Keratinocyte (primary cell): Measurements from ENCODE around the gene TRPM6. TPM values are rescaled to one million over a fixed set of nuclear protein-coding genes. Genes with fewer than 3 reads are reported as not detected.

Experiments
- DNase-seq: peaks from one replicate; pipeline ENCODE4 v3.0.0-alpha.2; 2011; ENCODE audit warnings: low read depth, missing footprints, low spot score
- FAIRE-seq: peaks from 2 replicates; lab custom pipeline; 2011; peaks lifted over from hg19 to GRCh38; lab: Jason Lieb, UNC
- H2AFZ ChIP-seq: 2 replicates; pipeline ENCODE4 v1.6.0; 2012; ENCODE audit warnings: low read length, control low read depth, inconsistent platforms; ENCODE audit not compliant: control insufficient read depth
- H3K27ac ChIP-seq: 2 replicates; pipeline ENCODE4 v1.5.1; 2011; ENCODE audit warnings: low read length; ENCODE audit not compliant: control insufficient read depth, insufficient read depth
- H3K27me3 ChIP-seq: 3 replicates; pipeline ENCODE4 v1.6.0; 2011; ENCODE audit warnings: low read length; ENCODE audit not compliant: control insufficient read depth, insufficient read depth; ENCODE audit errors: extremely low read depth
- H3K36me3 ChIP-seq, 2 experiments: 2 replicates in 1 of 2; 3 replicates in 1 of 2; pipeline ENCODE4 v1.5.1; 2011; ENCODE audit warnings: low read length in 2 of 2, mild to moderate bottlenecking in 1 of 2; ENCODE audit not compliant: control insufficient read depth in 2 of 2, insufficient read depth in 2 of 2; ENCODE audit errors: extremely low read depth in 1 of 2
- H3K4me1 ChIP-seq: 3 replicates; pipeline ENCODE4 v1.5.1; 2011; ENCODE audit warnings: low read length; ENCODE audit not compliant: control insufficient read depth, insufficient read depth; ENCODE audit errors: extremely low read depth
- H3K4me2 ChIP-seq: 3 replicates; pipeline ENCODE4 v1.6.0; 2011; ENCODE audit warnings: low read depth, low read length; ENCODE audit not compliant: control insufficient read depth, insufficient read depth; ENCODE audit errors: extremely low read depth
- H3K4me3 ChIP-seq, 3 experiments: fragments of 200-600 bp in 1 of 3; sonication (generic) in 1 of 3; 2 replicates in 2 of 3; 3 replicates in 1 of 3; pipeline ENCODE4 v1.5.1; 2011 to 2016; ENCODE audit warnings: low read length in 3 of 3, mild to moderate bottlenecking in 3 of 3, control low read depth in 2 of 3, inconsistent platforms in 1 of 3, low read depth in 1 of 3, mixed read lengths in 1 of 3, mixed run types in 1 of 3, moderate library complexity in 1 of 3; ENCODE audit not compliant: control insufficient read depth in 2 of 3, insufficient read depth in 2 of 3; ENCODE audit errors: extremely low read depth in 1 of 3
- H3K79me2 ChIP-seq: 2 replicates; pipeline ENCODE4 v1.6.0; 2012; ENCODE audit warnings: low read length; ENCODE audit not compliant: control insufficient read depth, insufficient read depth
- H3K9ac ChIP-seq: 3 replicates; pipeline ENCODE4 v1.6.0; 2011; ENCODE audit warnings: low read length; ENCODE audit not compliant: control insufficient read depth, insufficient read depth; ENCODE audit errors: extremely low read depth
- H3K9me1 ChIP-seq: 3 replicates; pipeline ENCODE4 v1.6.0; 2011; ENCODE audit warnings: low read length; ENCODE audit not compliant: control insufficient read depth, insufficient read depth; ENCODE audit errors: extremely low read depth
- H3K9me3 ChIP-seq: 2 replicates; pipeline ENCODE4 v1.5.1; 2012; ENCODE audit warnings: low read depth, low read length; ENCODE audit not compliant: control insufficient read depth
- H4K20me1 ChIP-seq: 3 replicates; pipeline ENCODE4 v1.6.0; 2011; ENCODE audit warnings: low read length; ENCODE audit not compliant: control insufficient read depth, insufficient read depth; ENCODE audit errors: extremely low read depth
- EZH2 ChIP-seq: IDR thresholded peaks from one replicate; pipeline ENCODE4 v1.6.1; 2012; ENCODE audit warnings: inconsistent platforms, mild to moderate bottlenecking, low read length, moderate library complexity
- dilution Hi-C: fragments of 300-500 bp; cut with MboI; formaldehyde crosslinking; loops from one replicate; pipeline ENCODE4 v1.7.0; 2020; ENCODE audit warnings: low sequenced_read_pairs; ENCODE audit not compliant: extremely low pct_ligation_motif_present
- polyA plus RNA-seq, 5 experiments: library from polyadenylated mRNA; depleted of rRNA in 3 of 5; stranded (reverse) in 3 of 5; stranded (forward) in 1 of 5; unstranded in 1 of 5; fragments of >200 nt; gene quantifications; 1 replicate in 1 of 5; 2 replicates in 3 of 5; 3 replicates in 1 of 5; pipeline versions ENCODE4 v1.2.1 to v1.2.3, GENCODE V29; 2011 to 2012; ENCODE audit warnings: missing spikeins in 2 of 5, low read depth in 1 of 5, low replicate concordance in 1 of 5
- TF ChIP-seq, protein P1 (sequence below), 3 experiments: IDR thresholded peaks in 1 of 3; conservative IDR thresholded peaks in 1 of 3; optimal IDR thresholded peaks in 1 of 3; 2 replicates in 2 of 3; 3 replicates in 1 of 3; pipeline versions ENCODE3 to v1.5.1; 2011; ENCODE audit warnings: low read length in 3 of 3, mild to moderate bottlenecking in 3 of 3, moderate library complexity in 2 of 3, control low read depth in 1 of 3, inconsistent platforms in 1 of 3; ENCODE audit not compliant: insufficient read depth in 2 of 3; ENCODE audit errors: extremely low read depth in 1 of 3

TRPM6 gene
- polyA plus RNA-seq, 1 donor (not counting 4 experiments of a cell fraction or from before 2014, with no cell fraction given), result 0.18 TPM

DNA sequence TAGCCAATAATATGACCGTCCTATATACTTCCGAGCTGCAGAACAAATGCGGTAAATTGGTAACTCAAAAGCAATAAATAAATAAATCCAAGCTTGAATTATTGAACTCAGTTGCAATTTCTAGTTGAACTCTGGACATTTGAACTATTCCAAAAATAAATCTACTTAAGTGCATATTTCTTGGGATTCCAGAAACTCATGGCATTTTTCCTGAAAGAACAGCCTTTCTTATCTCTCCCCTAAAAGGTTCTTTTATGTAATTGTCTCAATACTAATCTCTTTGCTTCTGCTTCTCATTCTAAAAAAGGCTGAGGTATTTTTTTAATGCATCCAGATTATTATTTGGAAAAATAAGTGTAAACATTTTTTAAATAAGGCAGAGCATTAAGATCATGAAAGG is 131.7 kb downstream of the TRPM6 start:
- Histone ChIP-seq H3K9me3 (no peaks in the 10 kb centered on the region), H3K36me3 (no peaks in the 10 kb centered on the region), H3K9me1 (no peaks in the 10 kb centered on the region), H3K79me2 (no peaks in the 10 kb centered on the region), H3K27ac (no peak overlapping the region), H2AFZ (no peak overlapping the region), H3K9ac (no peak overlapping the region), H4K20me1 (no peaks in the 10 kb centered on the region), H3K27me3 (no peaks in the 10 kb centered on the region), H3K4me1 (peaks cover 8% of the 10 kb centered on the region), H3K4me2 (no peak overlapping the region), H3K4me3 (no peak overlapping the region)
- no peak for DNase-seq
- no peak for FAIRE-seq
- dilution Hi-C loops, result no loop called here
- TF ChIP-seq EZH2, result no peak
- TF ChIP-seq, protein P1, sequence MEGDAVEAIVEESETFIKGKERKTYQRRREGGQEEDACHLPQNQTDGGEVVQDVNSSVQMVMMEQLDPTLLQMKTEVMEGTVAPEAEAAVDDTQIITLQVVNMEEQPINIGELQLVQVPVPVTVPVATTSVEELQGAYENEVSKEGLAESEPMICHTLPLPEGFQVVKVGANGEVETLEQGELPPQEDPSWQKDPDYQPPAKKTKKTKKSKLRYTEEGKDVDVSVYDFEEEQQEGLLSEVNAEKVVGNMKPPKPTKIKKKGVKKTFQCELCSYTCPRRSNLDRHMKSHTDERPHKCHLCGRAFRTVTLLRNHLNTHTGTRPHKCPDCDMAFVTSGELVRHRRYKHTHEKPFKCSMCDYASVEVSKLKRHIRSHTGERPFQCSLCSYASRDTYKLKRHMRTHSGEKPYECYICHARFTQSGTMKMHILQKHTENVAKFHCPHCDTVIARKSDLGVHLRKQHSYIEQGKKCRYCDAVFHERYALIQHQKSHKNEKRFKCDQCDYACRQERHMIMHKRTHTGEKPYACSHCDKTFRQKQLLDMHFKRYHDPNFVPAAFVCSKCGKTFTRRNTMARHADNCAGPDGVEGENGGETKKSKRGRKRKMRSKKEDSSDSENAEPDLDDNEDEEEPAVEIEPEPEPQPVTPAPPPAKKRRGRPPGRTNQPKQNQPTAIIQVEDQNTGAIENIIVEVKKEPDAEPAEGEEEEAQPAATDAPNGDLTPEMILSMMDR (optimal IDR thresholded peaks at IDR 0.05 in 1 of 3, IDR thresholded peaks at IDR 0.05 in 1 of 3, conservative IDR thresholded peaks at IDR 0.05 in 1 of 3; ENCODE audit: extremely low read depth in 1 of 3, insufficient read depth in 2 of 3, low read length in 3 of 3), result no peak

DNA sequence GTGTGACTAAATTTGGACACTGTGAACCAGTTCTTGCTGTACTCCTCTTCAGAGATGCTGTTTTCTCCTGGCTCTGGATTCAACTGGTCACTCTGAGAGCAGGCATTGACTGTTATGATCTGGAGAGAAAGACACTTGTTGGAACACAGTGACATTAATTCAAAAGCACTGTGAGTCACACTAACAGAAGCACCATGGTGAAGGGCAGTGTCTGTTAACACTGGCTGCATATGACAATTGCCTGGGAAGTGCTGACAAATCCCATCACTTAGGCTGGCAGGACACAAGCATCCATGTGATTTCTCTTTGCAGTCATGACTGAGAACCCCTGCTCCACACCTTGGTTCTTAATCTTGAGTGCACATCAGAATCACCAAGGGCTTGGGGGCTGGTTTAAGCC is 132.4 kb downstream of the TRPM6 start:
- H3K79me2 ChIP-seq, result no peaks in the 10 kb centered on the region
- no peaks in the 10 kb centered on the region for H3K36me3 ChIP-seq
- peaks cover 4% of the 10 kb centered on the region for H3K4me1 ChIP-seq
- no peaks in the 10 kb centered on the region for H3K9me1 ChIP-seq
- DNase-seq (no peak), FAIRE-seq (no peak)
- no peaks in the 10 kb centered on the region for H4K20me1 ChIP-seq
- H3K4me3 ChIP-seq, result no peak overlapping the region
- H2AFZ ChIP-seq, result no peak overlapping the region
- dilution Hi-C loops, result no loop called here
- TF ChIP-seq EZH2, result no peak
- H3K27ac ChIP-seq, result no peak overlapping the region
- no peak overlapping the region for H3K4me2 ChIP-seq
- H3K9me3 ChIP-seq, result no peaks in the 10 kb centered on the region
- no peak overlapping the region for H3K9ac ChIP-seq
- H3K27me3 ChIP-seq, result no peaks in the 10 kb centered on the region

DNA sequence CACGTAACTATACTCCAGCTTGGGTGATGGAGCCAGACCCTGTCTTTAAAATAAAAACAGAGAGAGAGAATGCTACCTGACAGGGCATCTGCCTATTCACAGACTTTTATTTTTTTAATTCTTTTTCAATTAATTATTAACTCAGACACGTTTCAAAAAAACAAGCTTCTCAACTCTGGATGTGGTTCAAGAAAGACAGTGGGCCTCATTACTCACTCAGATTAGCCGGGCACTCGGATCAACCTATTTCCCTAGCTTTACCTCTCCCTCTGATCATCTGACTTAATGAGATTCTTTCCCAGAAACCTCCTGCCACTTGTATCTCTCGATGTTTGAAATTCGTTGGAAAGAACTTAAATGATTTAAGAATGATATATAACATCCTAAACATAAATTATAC is 134.1 kb downstream of the TRPM6 start:
- Histone ChIP-seq H3K4me2 (no peak overlapping the region), H3K27ac (no peak overlapping the region), H3K79me2 (no peaks in the 10 kb centered on the region), H3K9ac (no peak overlapping the region), H3K27me3 (no peaks in the 10 kb centered on the region), H2AFZ (no peak overlapping the region), H3K36me3 (no peaks in the 10 kb centered on the region), H4K20me1 (no peaks in the 10 kb centered on the region), H3K4me3 (no peak overlapping the region), H3K9me3 (no peaks in the 10 kb centered on the region), H3K9me1 (no peaks in the 10 kb centered on the region), H3K4me1 (no peaks in the 10 kb centered on the region)
- TF ChIP-seq, protein P1 (optimal IDR thresholded peaks at IDR 0.05 in 1 of 3, IDR thresholded peaks at IDR 0.05 in 1 of 3, conservative IDR thresholded peaks at IDR 0.05 in 1 of 3; ENCODE audit: extremely low read depth in 1 of 3, insufficient read depth in 2 of 3, low read length in 3 of 3), result no peak
- no peak for TF ChIP-seq EZH2
- FAIRE-seq (no peak), DNase-seq (no peak)
- dilution Hi-C loops, result no loop called here
